PFSK-1 (cell line): ENCODE data around the gene MYO10.

Experiments
- FOXP2 ChIP-seq: optimal IDR thresholded peaks from 2 replicates; pipeline ENCODE3; 2011; ENCODE audit warnings: borderline replicate concordance, control low read depth, inconsistent platforms; ENCODE audit not compliant: insufficient read depth; ENCODE audit errors: extremely low read length, extremely low read depth
- POLR2AphosphoS5 ChIP-seq: IDR thresholded peaks from 2 replicates; pipeline ENCODE4 v1.6.1; 2012; ENCODE audit warnings: low read depth, mild to moderate bottlenecking, control low read depth, low read length, moderate library complexity
- REST ChIP-seq, 2 experiments: IDR thresholded peaks; 2 replicates each; pipeline versions ENCODE4 v1.6.1 to v1.8.0; 2011 to 2012; ENCODE audit warnings: low read depth in 2 of 2, low read length in 2 of 2, control low read depth in 1 of 2, inconsistent platforms in 1 of 2, mild to moderate bottlenecking in 1 of 2, moderate library complexity in 1 of 2; ENCODE audit not compliant: insufficient read depth in 1 of 2
- SIN3A ChIP-seq: IDR thresholded peaks from 2 replicates; pipeline ENCODE4 v1.6.1; 2012; ENCODE audit warnings: mild to moderate bottlenecking, low read length, moderate library complexity, borderline replicate concordance; ENCODE audit not compliant: insufficient read depth
- TAF1 ChIP-seq: IDR thresholded peaks from 2 replicates; pipeline ENCODE4 v1.6.1; 2012; ENCODE audit warnings: low read length, control low read depth, borderline replicate concordance; ENCODE audit not compliant: insufficient read depth

The MYO10 gene

GRCh38 chr5:16812911-16813310 is 123.2 kb downstream of the MYO10 start:
- TF ChIP-seq SIN3A (no peak), TAF1 (no peak), POLR2AphosphoS5 (no peak), FOXP2 (no peak)

GRCh38 chr5:16812448-16812847 is 123.6 kb downstream of the MYO10 start:
- no peak for TF ChIP-seq FOXP2
- no peak for TF ChIP-seq POLR2AphosphoS5
- no peak for TF ChIP-seq REST (IDR thresholded peaks at IDR 0.05; ENCODE audit: insufficient read depth in 1 of 2, low read depth in 2 of 2, low read length in 2 of 2)
- TF ChIP-seq SIN3A: no peak
- TF ChIP-seq TAF1: no peak

- TF ChIP-seq SIN3A (no peak), TAF1 (no peak), POLR2AphosphoS5 (no peak), FOXP2 (no peak), REST (IDR thresholded peaks at IDR 0.05; ENCODE audit: insufficient read depth in 1 of 2, low read depth in 2 of 2, low read length in 2 of 2) (no peak)
Measured at GRCh38 chr5:16810208-16810854, 125.8 kb downstream of the MYO10 start.

GRCh38 chr5:16809395-16810207 is 126.5 kb downstream of the MYO10 start:
- no peak for TF ChIP-seq SIN3A
- TF ChIP-seq TAF1: no peak
- TF ChIP-seq FOXP2: no peak
- no peak for TF ChIP-seq REST (IDR thresholded peaks at IDR 0.05; ENCODE audit: insufficient read depth in 1 of 2, low read depth in 2 of 2, low read length in 2 of 2)
- no peak for TF ChIP-seq POLR2AphosphoS5

- TF ChIP-seq REST (IDR thresholded peaks at IDR 0.05; ENCODE audit: insufficient read depth in 1 of 2, low read depth in 2 of 2, low read length in 2 of 2) (no peak), TAF1 (no peak), SIN3A (no peak), FOXP2 (no peak), POLR2AphosphoS5 (no peak)
Measured at GRCh38 chr5:16809010-16809394, 127.1 kb downstream of the MYO10 start.
